Fibroblast of skin of abdomen (primary cell): Measurements from ENCODE around the gene MGA.

ENCODE experiments used
- DNase-seq: peaks from one replicate; pipeline ENCODE4 v3.0.0-alpha.2; 2013

MGA gene

GRCh38 chr15:41788262-41788661, 128.1 kb downstream of the MGA start:
- no peak for DNase-seq

DNA sequence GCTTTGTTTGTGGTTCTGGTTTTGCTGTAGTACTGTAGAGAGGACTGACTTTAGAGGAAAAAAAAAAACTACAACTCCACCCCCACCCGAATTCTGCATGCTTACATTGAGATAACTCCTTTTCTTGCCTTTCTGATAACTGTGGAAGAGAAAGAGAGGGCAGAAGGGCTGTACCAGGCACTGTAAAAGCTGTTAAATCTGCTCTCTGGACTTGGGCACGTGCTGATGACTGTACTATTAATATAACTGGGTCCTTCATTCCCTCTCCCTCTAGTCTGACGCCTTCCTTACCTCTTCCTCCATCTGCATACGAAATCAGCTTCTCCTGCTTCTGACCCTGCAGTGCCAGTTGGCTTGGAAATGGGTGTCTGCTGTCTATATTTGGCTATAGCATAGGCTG, 129.0 kb downstream of the MGA start:
- DNase-seq, result no peak

GRCh38 chr15:41789662-41790061, 129.5 kb downstream of the MGA start:
- no peak for DNase-seq

- DNase-seq, result no peak
These were observed 130.0 kb downstream of the MGA start for GRCh38 chr15:41790169-41790568.

- DNase-seq, result peak; percentile 62
These were observed 130.7 kb downstream of the MGA start for GRCh38 chr15:41790756-41791546.

DNA sequence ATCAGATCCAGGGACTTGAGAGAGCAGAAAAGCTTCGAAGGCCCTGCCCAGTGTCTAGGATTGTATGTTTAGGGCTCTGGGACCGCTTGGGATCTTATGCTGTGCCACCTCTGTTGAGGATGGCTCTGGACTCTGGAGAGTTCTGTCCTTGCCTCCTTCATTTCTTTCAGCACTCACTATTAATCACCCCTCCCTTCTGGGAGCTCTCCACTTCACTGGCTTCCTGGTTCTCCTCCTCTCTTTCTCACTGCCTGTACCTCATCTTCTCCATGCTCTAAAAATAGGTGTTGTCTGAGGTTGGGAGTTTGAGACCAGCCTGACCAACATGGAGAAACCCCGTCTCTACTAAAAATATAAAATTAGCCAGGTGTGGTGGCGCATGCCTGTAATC, 131.3 kb downstream of the MGA start:
- DNase-seq, result no peak

GRCh38 chr15:41792000-41792637, 131.9 kb downstream of the MGA start:
- DNase-seq, result no peak

DNA sequence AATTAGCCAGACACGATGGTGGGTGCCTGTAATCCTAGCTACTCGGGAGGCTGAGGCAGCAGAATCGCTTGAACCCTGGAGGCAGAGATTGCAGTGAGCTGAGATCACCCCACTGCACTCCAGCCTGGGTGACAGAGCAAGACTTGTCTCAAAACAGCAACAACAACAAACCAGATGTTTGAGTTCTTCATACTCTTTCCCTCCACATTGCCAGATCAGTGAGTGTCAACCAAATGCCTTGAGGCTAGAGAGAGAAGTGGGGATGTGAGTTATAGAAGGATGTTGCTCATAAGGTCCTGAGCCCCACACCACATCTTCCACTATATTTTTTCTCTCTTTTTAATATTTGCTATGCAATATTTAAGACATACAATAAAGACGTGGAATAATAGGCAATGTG, 133.9 kb downstream of the MGA start:
- no peak for DNase-seq

DNA sequence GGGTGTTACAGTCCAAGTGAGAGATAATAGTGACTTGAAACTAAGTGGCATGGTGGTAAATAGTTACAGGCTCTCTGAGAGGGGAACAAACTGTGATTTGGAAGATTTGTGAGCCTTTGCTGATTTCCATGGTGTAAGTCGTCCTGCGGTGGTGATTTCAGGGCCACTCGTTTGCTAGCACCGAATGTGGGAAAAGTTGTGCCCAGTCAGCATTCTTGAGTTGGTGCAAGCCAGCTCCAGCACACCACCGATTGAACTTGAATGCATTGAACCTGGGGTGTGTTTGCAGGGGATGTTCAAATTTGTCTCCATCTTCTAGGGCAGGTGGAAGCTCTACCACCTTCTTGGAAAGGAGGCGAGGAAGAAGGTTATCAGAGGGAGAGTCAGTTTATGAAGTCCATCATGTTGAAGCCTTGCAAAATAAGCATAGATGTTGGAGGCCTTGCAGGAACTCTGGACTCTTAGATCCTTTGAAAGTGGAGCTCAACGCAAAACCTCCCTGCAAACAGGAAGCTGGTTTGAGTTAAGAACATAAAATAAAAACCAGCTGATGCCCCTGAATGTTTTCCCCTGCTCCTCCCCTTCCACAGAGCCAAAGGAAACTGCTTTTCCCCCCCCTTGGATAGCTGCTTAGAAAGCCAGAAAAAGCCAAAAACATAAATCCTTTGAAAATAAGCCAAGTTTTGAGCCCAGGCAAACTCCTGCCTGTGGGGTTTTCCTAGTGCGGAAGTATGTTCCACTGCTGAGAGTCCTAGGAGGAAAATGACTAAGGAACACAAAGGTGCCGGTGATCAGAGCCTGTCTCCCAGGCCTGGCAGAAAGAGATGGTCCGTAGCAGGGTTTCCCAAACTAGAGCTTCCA, 136.0 kb downstream of the MGA start:
- DNase-seq, result peak; percentile 87

DNA sequence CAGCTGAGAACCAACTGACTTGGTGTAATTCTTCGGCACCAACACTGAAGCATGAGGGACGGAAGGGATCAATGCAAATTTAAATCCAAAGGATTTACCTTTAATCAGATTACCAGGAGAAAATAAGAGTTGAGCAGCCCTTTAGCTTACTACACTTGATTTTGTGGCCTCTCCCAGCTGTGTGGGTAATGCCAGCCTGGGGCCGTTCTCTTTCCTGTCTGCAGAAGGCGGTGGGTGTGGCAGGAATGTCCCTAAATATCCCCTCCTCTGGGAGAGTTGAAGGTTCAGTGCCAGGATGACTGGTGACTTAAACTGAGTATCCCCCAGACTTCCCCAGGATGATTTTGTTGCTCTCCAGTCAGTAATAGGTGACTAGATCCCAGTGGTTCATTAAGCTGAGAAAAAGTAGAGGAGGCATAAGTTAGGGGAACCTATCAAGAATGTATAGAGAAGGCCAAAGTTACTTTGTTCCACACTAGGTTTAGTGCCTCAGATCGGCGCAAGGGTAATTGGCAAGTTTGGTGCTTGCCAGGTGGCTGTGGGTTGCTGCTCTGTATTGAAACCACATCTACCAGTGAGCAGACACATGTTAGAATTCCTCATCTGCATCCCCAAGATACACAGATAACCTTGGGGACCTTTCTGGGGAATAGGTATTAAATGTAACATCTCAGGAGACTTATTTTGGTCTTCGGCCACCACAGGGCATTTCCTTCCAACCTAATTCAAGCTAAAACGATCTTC, 137.2 kb downstream of the MGA start:
- no peak for DNase-seq

GRCh38 chr15:41798607-41799487, 138.6 kb downstream of the MGA start:
- no peak for DNase-seq

GRCh38 chr15:41799488-41799805, 139.2 kb downstream of the MGA start:
- DNase-seq, result no peak

- DNase-seq, result no peak
These were observed 141.0 kb downstream of the MGA start for GRCh38 chr15:41801185-41801584.

- peak; percentile 39 for DNase-seq
These were observed 141.7 kb downstream of the MGA start for GRCh38 chr15:41801850-41802455.

GRCh38 chr15:41804361-41804760, 144.2 kb downstream of the MGA start:
- no peak for DNase-seq

- DNase-seq, result no peak
These were observed 144.9 kb downstream of the MGA start for GRCh38 chr15:41804916-41805666.

- DNase-seq, result no peak
These were observed 145.5 kb downstream of the MGA start for GRCh38 chr15:41805711-41806110.

DNA sequence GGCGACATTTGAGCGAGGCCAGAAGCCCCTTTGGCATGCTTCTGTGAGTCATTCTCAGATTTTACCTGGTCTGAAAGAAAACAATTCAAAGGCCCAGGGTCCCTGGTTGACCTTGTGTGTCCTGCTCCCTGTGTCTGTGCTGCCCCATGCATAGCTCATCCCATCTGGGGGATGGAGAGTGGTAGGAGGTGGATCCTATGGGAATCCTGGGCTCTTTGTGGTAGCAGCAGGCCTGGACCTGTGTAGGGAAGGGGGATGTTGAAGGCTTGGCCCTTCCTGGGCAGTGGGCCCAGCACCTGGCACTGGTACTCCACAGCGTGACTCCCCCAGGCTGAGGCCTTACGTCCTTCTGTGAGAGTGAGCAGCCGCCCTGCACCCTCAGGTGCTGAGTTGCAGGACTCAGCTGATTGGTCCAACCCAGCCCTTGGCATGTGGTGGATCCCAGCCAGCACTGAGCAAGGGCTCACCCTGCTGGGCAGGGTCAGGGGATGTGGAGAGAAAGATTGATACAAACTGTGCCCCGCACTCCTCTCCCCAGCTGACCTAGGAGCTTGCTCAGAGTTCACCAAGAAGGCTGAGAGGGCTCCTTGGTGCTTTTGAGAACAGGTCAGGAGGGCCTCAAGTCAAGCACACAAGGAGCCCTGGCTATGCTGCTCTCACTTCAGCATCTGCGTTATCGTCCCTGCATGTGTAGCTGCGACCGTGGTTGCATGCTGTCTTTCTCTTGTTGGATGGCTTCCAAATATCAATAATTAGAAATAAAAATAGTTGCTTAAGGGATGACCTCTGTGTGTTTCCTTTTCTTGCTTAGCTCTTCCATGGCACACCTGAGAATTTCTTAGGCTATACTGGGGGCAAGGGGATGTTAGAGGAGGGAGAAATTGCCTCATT, 146.3 kb downstream of the MGA start:
- no peak for DNase-seq

DNA sequence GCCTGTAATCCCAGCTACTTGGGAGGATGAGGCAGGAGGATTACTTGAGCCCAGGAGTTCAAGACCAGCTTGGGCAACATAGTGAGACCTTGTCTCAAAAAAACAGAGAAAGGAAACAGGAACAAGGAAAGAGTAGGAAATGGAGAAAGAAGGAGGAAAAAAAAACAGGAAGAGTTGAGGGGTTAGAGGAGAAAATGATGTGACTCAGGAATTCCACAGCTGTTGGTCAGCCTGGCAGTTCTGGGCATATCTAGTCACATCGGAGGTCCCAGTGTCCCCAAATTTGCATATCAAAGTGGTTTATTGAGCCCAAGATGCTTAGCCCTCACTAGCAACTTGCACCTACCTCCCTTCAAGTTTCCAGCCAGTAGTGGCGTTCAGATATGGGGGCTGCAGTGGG, 148.9 kb downstream of the MGA start:
- DNase-seq, result no peak
